CD14-positive monocyte (primary cell): ENCODE measurements around the gene GPR27. TPM values are rescaled to one million over a fixed set of nuclear protein-coding genes. Genes with fewer than 3 reads are reported as not detected.

Experiments
- DNase-seq, 3 donors: peaks; one replicate each; pipeline ENCODE4 v3.0.0-alpha.2; 2011 to 2022
- H2AFZ ChIP-seq: 2 replicates; pipeline ENCODE4 v1.6.0; 2012; ENCODE audit warnings: mild to moderate bottlenecking, low read depth, low read length, inconsistent platforms; ENCODE audit not compliant: insufficient read depth, poor library complexity, severe bottlenecking
- H3K27ac ChIP-seq, 2 donors: 1 replicate in 1 of 2; 2 replicates in 1 of 2; pipeline ENCODE4 v1.5.1; 2012 to 2013; ENCODE audit warnings: low read length in 2 of 2, control low read depth in 1 of 2, inconsistent platforms in 1 of 2, low read depth in 1 of 2, mild to moderate bottlenecking in 1 of 2
- H3K27me3 ChIP-seq, 2 donors: one replicate each; pipeline versions ENCODE4 v1.6.0 to v1.6.1; 2011 to 2013; ENCODE audit warnings: low read length in 2 of 2; ENCODE audit not compliant: control insufficient read depth in 2 of 2, insufficient read depth in 2 of 2
- H3K36me3 ChIP-seq, 2 donors: replicated peaks in 1 of 2; 1 replicate in 1 of 2; 2 replicates in 1 of 2; pipeline versions ENCODE4 v1.5.1 to v1.6.1; 2012 to 2013; ENCODE audit warnings: low read length in 2 of 2, control low read depth in 1 of 2, inconsistent platforms in 1 of 2, mild to moderate bottlenecking in 1 of 2; ENCODE audit not compliant: insufficient read depth in 2 of 2, control insufficient read depth in 1 of 2
- H3K4me1 ChIP-seq, 2 donors: 1 replicate in 1 of 2; 2 replicates in 1 of 2; pipeline versions ENCODE4 v1.5.1 to v1.6.1; 2012 to 2013; ENCODE audit warnings: low read length in 2 of 2, control low read depth in 1 of 2, inconsistent platforms in 1 of 2, mild to moderate bottlenecking in 1 of 2, moderate library complexity in 1 of 2; ENCODE audit not compliant: insufficient read depth in 2 of 2, control insufficient read depth in 1 of 2
- H3K4me2 ChIP-seq: replicated peaks from 2 replicates; pipeline ENCODE3; 2012; ENCODE audit warnings: low read length, moderate library complexity, mild to moderate bottlenecking; ENCODE audit not compliant: poor library complexity, severe bottlenecking; ENCODE audit errors: extremely low read depth
- H3K4me3 ChIP-seq, 3 experiments: fragments of 200-600 bp in 1 of 3; sonication (generic) in 1 of 3; replicated peaks in 1 of 3; 1 replicate in 2 of 3; 2 replicates in 1 of 3; pipeline ENCODE4 v1.5.1; 2011 to 2013; ENCODE audit warnings: low read length in 3 of 3, mild to moderate bottlenecking in 3 of 3, control low read depth in 2 of 3, low read depth in 2 of 3, inconsistent platforms in 1 of 3, moderate library complexity in 1 of 3
- H3K79me2 ChIP-seq: 2 replicates; pipeline ENCODE4 v1.6.0; 2012; ENCODE audit warnings: mild to moderate bottlenecking, control low read depth, inconsistent platforms, low read length, moderate library complexity; ENCODE audit not compliant: insufficient read depth
- H3K9ac ChIP-seq: 2 replicates; pipeline ENCODE4 v1.6.0; 2017; ENCODE audit warnings: low read length, mild to moderate bottlenecking; ENCODE audit not compliant: insufficient read depth, poor library complexity, severe bottlenecking
- H3K9me3 ChIP-seq, 2 donors: replicated peaks in 1 of 2; 1 replicate in 1 of 2; 2 replicates in 1 of 2; pipeline versions ENCODE4 v1.5.1 to v1.6.1; 2012 to 2013; ENCODE audit warnings: low read length in 2 of 2, control low read depth in 1 of 2; ENCODE audit not compliant: control insufficient read depth in 1 of 2, insufficient read depth in 1 of 2
- H4K20me1 ChIP-seq: 2 replicates; pipeline ENCODE4 v1.6.0; 2012; ENCODE audit warnings: mild to moderate bottlenecking, low read length, control low read depth, moderate library complexity; ENCODE audit not compliant: insufficient read depth
- H3K27ac Mint-ChIP-seq, 7 donors: one replicate each; pipeline ENCODE4 v1.8.0; 2020; ENCODE audit warnings: mild to moderate bottlenecking in 7 of 7, mixed read lengths in 7 of 7, moderate library complexity in 6 of 7, inconsistent platforms in 2 of 7
- H3K27me3 Mint-ChIP-seq, 3 donors: one replicate each; pipeline ENCODE4 v1.8.0; 2021 to 2022; ENCODE audit warnings: low read depth in 3 of 3, mild to moderate bottlenecking in 3 of 3, mixed read lengths in 3 of 3, moderate library complexity in 3 of 3, inconsistent platforms in 1 of 3
- H3K36me3 Mint-ChIP-seq, 2 donors: one replicate each; pipeline ENCODE4 v1.8.0; 2020; ENCODE audit warnings: mixed read lengths in 2 of 2, inconsistent platforms in 1 of 2, mild to moderate bottlenecking in 1 of 2
- H3K4me1 Mint-ChIP-seq: one replicate; pipeline ENCODE4 v1.8.0; 2020; ENCODE audit warnings: mild to moderate bottlenecking, mixed read lengths
- H3K4me3 Mint-ChIP-seq, 2 donors: one replicate each; pipeline ENCODE4 v1.8.0; 2020; ENCODE audit warnings: mild to moderate bottlenecking in 2 of 2, mixed read lengths in 2 of 2, moderate library complexity in 1 of 2
- H3K9me3 Mint-ChIP-seq, 7 donors: one replicate each; pipeline ENCODE4 v1.8.0; 2020 to 2022; ENCODE audit warnings: mixed read lengths in 7 of 7, mild to moderate bottlenecking in 6 of 7, moderate library complexity in 6 of 7, inconsistent platforms in 2 of 7
- CTCF ChIP-seq: fragments of 200-600 bp; IDR thresholded peaks from one replicate; pipeline ENCODE4 v1.8.0; 2022; ENCODE audit warnings: antibody characterized with exemption, mild to moderate bottlenecking
- WGBS: methylation state at CpG from one replicate; pipeline ENCODE4 v1.1.5; 2013; ENCODE audit warnings: missing lambda C conversion rate; ENCODE audit not compliant: insufficient coverage; 5-methylcytosine and 5-hydroxymethylcytosine counted together
- intact Hi-C, 2 donors: fragments of 100-400 bp; cut with micrococcal nuclease; formaldehyde crosslinking; loops; one replicate each; pipeline versions ENCODE4 v1.15.0 to v1.15.1; 2023
- polyA plus RNA-seq, 3 donors: library from polyadenylated mRNA; depleted of rRNA in 1 of 3; unstranded in 2 of 3; stranded (reverse) in 1 of 3; fragments of 300-500 nt in 2 of 3; fragments of >200 nt in 1 of 3; fragmentation: Illumina TruSeq in 2 of 3; gene quantifications; 1 replicate in 2 of 3; 2 replicates in 1 of 3; pipeline ENCODE4 v1.2.3, GENCODE V29; 2012 to 2021

Gene GPR27
- polyA plus RNA-seq, 3 donors = 5.7 to 19.6 (median 6.6) TPM

GRCh38 chr3:71724171-71724453 is 29.5 kb upstream of the GPR27 start:
- Mint-ChIP-seq H3K9me3 (peaks cover 0 to 4% (median 0%) of the 10 kb centered on the region in 7 donors), H3K36me3 (peaks cover 18% of the 10 kb centered on the region in 2 donors), H3K4me3 (peak overlapping the region; percentile 87 to 93), H3K4me1 (peaks cover 67% of the 10 kb centered on the region), H3K27ac (peak overlapping the region; percentile 83 to 97 (median 91)), H3K27me3 (peaks cover 1 to 6% (median 5%) of the 10 kb centered on the region in 3 donors)
- peaks cover 24% of the 10 kb centered on the region for H4K20me1 ChIP-seq
- intact Hi-C loops = loop anchor here in 1 of 2 donors (10.0 kb wide), 1 partner anchor 1121 kb away; the partner anchor contains the start of gene SHQ1
- H3K36me3 ChIP-seq = no peaks in the 10 kb centered on the region
- peak overlapping the region; percentile 92 for H3K9ac ChIP-seq
- no peak for TF ChIP-seq CTCF
- H3K4me3 ChIP-seq = peak overlapping the region; percentile 59 to 97 (median 94)
- H3K27me3 ChIP-seq = peaks cover 0 to 3% of the 10 kb centered on the region in 2 donors
- DNase-seq = no peak
- H3K27ac ChIP-seq = peak overlapping the region in 1 of 2 donors; percentile 86
- peak overlapping the region; percentile 98 for H3K4me2 ChIP-seq
- H3K79me2 ChIP-seq = peaks cover 82% of the 10 kb centered on the region
- no peaks in the 10 kb centered on the region for H3K9me3 ChIP-seq
- peaks cover 51 to 66% of the 10 kb centered on the region in 2 donors for H3K4me1 ChIP-seq
- H2AFZ ChIP-seq = peak overlapping the region; percentile 81

- Mint-ChIP-seq H3K36me3 (peaks cover 13 to 14% of the 10 kb centered on the region in 2 donors), H3K9me3 (peaks cover 0 to 4% (median 0%) of the 10 kb centered on the region in 7 donors), H3K4me3 (peak overlapping the region; percentile 87 to 93), H3K27me3 (peaks cover 0 to 6% (median 4%) of the 10 kb centered on the region in 3 donors), H3K4me1 (peaks cover 67% of the 10 kb centered on the region), H3K27ac (peak overlapping the region; percentile 83 to 97 (median 91))
- Histone ChIP-seq H3K79me2 (peaks cover 82% of the 10 kb centered on the region), H3K9ac (peak overlapping the region; percentile 92), H3K4me2 (peak overlapping the region; percentile 98), H3K36me3 (no peaks in the 10 kb centered on the region), H3K27ac (peak overlapping the region; percentile 51 to 86), H2AFZ (peak overlapping the region; percentile 81), H3K4me3 (peak overlapping the region; percentile 59 to 97 (median 94)), H3K9me3 (no peaks in the 10 kb centered on the region), H3K27me3 (peaks cover 0 to 3% of the 10 kb centered on the region in 2 donors), H3K4me1 (peaks cover 51 to 66% of the 10 kb centered on the region in 2 donors), H4K20me1 (peaks cover 18% of the 10 kb centered on the region)
- peak in 1 of 3 donors; percentile 26 for DNase-seq
- TF ChIP-seq CTCF = no peak
- intact Hi-C loops = loop anchor here (5.0 to 10.0 kb wide), 3 partner anchors 43 to 1120 kb away; partner anchors contain the start of gene SHQ1 (in 1 of the 2)
- WGBS = under 1% methylated on average over 64 of the region's 73 CpGs
Observed at GRCh38 chr3:71724584-71725270, 28.9 kb upstream of the GPR27 start.
